GM21367 (cell line): Measurements from ENCODE around the gene ADSS1.
A peak's percentile ranks its signal among the peaks of the same experiment; 100 is the strongest.

Source experiments
- ATAC-seq: cut with Tn5 transposase; IDR thresholded peaks from one replicate; pipeline ENCODE4 v1.9.1; 2021; ENCODE audit not compliant: unreplicated experiment

ADSS1 gene

DNA sequence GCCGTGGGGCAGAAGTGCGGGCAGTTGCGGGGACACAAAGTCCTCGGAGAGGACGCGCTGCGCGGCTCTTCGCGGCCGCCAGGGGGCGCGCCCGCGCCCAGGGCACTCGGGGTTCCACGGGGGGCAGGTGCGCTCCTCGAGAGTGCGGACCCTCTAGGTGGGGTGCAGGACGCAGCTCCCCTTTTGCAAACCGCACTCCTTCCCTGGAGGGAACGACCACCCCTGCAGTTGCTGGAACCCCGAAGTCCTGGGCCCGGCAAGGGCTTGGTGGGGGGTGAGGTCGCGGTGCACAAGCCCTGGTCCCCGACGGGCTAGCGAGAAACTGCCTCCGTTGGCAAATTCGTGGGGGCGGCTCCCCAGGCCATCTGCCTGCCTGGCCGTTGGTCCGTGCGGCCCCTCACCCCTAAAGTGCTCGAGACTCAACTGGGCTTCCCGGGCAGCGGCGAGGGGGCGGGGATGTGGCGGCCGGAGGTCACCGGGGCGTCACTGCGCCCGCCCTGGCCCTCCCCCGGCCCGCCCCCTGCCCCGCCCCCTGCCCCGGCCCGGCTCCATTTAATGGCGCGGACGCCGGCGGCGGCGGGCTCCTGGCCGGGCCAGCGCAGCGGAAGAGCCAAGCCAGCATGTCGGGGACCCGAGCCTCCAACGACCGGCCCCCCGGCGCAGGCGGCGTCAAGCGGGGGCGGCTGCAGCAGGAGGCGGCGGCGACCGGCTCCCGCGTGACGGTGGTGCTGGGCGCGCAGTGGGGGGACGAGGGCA lies at the start of gene ADSS1:
Gene ADSS1, plus strand, starts transcription at position 579 of the 756 bp plus-strand sequence. Its CDS starts 42 bp downstream, at position 621.
- ATAC-seq: no peak

DNA sequence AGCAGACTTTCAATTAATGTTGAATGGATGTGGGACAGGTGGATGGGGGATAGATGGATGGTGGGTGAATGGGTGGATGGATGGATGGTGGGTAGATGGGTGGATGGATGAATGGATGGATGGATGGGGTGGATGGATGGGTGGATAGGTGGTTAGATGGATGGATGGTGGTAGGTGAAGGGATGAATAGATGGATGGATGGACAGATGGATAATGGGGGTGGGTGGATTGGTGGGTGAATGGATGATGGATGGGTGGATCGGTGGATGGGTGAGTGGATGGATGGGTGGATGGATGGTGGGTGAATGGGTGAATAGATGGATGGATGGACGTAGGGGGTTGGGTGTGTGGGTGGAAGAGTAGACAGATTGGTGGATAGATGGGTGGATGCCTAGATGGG lies 48.6 kb upstream of the ADSS1 start:
- no peak for ATAC-seq

DNA sequence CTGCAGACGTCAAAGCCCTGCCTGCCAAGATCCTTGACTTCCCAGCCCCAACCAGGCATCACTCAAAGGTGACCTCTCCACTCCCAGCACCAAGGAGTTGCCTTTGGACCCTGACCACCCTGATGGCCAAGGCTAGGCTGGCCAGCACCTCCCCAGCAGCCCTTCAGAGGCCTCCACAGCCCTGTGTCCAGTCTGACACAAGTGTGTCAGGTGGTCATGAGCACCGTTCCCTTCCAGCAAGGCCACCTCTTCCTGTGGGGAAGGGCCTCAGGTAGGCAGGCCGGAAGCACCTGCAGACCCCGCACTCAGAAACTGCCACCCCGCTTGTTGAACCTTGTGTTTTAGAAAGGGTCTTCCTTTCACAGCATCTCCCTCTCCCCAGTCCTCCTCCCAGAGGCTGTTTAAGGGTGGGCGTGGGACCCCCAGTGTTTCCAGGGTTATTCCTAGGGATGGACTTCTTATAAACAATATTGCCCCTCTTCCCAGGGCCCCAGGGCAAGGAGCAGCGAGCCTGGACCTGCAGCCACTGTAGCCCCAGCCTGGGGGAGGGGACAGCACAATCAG lies 47.8 kb upstream of the ADSS1 start:
- no peak for ATAC-seq

DNA sequence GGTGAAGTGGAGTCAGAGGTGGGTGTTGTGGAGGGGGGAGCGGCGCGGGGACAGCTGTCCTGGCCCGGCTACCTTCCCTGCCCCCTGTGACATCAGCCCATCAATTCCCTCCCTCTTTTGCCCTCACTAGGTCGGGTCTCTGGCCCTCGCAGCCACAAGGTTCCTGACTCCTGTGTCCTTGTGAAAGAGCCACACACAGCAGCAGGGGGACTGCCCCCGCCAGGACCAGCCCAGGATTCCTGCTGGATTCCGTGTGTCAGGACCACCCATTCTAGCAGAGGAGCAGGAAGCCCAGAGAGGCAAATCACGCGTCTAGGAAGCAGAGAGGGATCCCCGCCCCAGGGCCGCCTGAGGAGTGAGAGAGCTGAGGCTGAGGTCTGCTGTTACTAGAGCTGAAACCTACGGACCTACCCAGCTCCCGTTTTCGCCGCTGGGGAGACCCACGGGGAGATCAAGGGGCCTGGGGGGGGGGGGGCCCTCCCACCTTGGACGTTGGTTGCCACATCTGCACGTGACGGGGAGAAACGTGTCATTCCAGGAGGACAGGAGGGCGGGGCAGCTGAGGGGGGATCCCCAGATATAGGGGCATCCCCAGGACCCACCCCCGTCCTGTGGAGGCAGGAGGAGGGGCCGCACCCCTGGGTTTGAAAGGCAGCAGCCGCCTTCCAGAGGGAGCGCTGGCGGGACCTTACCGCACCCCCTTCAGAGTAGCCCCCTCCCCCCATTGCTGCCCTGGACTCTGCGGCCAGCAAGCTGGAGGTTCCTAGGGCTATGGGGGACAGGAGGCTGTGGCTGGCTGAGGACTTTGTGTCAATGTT lies 47.1 kb upstream of the ADSS1 start:
- no peak for ATAC-seq

DNA sequence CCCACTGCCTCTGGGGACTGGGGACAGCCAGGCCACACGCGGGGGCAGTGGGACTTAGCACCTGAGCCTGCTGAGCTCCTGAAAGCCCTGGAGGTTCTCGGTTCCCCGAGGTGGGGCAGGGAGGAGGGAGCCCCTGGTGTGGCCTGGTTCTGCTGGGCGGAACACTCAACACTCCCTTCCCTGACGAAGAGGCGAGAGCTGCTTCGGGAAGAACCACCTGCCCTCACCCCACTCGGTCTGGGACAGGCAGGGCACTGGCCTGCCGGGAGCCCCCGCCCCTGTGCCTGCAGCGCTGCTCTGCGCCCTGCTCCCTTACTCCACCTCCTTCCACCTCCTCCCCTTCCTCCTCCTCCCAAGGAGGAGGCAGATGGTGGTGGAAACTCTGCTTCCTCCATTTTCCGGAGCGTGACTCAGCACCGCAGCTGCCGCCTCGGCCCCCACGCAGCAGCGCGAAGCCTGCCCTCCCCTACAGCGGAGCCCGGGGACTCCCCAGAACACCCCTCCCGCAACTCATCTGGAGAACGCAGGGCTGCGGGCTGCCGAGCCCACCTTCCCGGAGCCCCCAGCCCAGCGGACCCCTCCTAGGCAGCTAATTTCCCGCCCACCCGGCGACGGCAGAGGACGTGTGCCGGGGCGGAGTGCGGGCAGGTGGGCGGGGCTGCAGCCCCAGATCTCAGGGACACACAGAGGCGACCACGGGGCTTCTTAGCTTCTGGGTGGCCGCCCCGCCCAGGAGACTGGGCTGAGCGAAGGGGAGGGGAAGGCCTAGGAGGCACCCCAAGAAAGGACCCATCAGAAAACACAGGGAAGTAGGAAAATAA lies 46.3 kb upstream of the ADSS1 start:
- peak; percentile 49 for ATAC-seq

DNA sequence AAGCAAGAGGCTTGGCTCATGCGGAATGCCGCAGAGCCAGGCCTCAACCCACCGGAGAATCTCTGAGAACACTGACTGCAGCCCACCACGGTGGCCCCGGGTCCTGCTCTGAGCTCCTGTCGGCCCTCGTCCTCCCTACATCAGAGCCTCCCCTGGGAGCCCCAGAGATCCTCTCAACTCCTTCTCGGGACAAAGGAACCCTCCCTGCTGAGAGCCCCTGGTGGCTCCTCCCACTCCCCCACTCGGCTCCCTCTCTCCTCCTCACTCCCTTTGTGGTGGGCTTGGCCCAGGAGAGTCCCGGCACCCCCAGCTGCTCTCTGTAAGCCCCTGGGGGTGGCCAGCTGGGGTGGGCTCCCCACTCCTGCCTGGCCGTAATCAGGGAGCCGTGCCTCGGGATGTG lies 45.7 kb upstream of the ADSS1 start:
- peak; percentile 2 for ATAC-seq

DNA sequence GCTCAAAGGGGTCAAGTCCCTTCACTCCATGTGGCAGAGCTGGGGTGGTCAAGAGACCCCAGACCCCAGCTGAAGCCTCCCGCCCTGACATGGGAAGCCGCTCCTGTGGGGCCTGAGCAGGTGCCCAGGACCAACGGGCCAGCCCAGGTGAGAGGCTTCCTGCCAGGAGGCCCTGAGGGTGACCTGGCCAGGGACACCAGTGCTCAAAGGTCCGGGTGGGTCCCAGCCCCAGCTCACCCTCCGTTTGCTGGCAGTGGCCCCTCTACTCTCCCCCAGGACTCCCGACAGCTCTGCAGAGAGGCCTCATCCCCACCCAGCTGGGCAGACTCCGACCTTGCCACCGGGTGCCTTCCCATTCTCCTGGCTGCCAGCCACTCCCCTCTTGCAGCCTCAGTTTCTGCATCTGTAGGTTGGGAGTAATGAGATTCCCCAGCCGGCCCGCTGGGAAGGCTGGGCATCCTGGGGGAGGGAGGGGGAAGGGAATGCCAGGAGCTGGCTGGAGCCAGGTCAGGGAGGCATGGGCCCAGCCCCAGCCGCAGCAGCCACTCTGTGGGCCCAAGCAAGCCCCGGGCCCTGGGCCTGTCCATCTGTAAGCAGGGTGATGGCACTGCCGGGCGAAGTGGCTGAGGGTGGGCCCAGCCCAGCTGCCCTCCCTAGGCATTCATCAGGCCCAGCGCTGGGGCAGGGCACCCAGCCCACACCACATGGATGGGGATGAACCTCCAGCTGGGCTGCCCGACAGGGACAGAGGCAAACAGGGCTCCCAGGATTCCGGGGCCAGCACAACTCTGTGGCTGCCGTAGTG lies 44.9 kb upstream of the ADSS1 start:
- ATAC-seq: no peak

DNA sequence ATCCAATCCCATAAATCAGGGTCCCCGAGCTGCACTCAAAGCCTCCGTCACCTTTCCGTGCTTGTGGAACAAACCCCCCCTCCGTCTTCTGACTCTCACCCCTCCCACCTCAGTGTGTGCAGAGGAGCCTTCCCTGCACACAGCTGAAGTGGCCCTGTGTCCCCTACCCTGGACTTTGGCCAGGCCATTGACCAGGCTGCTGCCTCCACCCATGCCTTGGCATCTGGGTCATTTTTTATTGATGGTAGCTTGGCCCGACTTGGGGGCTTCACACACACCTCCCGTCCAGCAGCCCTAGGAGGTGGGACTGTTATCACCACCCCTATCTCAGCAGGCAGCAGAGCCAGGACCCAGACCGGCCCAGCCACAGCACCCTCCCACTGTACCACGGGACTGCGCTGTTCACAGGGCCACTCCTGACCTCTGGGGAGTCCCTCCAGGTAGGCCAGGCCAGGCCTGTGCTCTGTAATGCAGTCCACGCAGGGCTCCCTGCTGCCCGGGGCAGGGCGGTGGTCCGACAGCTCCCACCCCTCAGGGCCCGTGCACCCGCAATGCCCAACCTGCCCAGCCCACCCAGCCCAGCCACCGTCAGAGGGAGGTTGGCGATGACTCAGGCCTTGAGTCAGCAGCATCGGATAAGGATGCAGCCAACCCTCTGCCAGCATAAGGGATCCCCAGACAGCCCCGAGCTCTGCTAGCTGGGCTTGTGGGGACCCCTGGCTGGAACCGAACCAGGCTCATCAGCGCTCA lies 43.8 kb upstream of the ADSS1 start:
- no peak for ATAC-seq

DNA sequence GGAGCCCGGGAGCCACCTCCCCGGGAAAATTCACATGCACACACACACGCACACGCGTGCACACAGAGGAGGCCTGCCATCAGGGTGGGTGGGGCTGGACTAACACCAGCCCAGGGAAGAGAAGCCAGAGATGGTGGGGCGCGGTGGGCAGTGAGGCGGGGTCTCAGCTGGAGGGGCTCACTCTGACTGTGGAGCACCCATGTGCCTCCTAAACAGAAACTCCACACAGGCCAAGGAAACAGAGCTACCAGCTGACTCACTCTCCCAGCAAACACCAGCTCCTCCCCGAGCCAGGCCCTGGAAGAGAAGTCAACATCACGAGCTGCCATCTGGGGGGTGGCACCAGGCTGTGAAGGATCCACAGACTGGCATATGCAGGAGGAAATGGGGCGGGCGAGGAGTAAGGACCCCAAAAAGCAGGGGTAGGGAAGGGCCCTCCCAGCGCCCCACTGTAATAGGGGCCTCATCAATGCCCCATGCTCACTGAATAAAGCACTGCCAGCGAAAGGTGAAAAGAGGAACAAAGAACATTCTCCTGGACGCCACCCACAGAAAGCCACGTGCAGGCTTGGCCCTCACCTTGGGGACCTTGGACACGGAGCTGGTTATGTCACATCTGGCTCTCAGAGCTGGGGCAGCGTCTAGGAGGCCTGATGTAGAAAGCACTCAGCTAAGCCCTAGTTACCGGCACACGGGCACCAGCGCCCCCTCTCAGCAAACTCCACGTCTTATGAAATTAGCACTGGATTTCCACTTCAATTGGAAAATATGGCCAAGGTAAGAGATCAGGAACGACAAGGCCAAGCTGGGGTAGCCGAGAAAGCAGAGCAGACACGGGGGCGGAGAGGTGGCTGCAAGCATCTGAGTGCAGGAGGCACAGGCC lies 43.0 kb upstream of the ADSS1 start:
- ATAC-seq: peak; percentile 32

DNA sequence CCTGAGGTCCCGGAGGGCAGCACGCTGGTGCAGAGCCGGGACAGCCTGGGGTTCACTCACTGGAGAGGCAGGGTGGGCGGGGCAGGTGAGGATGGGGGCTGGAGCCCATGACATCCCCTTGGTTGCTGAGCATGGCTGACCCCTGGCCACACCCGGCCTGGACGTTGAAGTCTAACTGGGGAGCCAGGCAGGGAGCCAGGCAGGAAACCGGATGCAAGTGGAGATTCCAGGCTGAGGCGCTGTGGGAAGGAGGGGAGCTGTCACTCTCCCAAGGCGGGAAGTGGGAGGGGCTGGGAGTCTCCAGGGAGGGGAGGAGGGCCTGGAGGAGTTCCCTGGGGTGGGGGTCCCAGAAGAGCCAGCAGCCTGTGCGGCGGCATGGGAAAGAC lies 42.3 kb upstream of the ADSS1 start:
- ATAC-seq: no peak

DNA sequence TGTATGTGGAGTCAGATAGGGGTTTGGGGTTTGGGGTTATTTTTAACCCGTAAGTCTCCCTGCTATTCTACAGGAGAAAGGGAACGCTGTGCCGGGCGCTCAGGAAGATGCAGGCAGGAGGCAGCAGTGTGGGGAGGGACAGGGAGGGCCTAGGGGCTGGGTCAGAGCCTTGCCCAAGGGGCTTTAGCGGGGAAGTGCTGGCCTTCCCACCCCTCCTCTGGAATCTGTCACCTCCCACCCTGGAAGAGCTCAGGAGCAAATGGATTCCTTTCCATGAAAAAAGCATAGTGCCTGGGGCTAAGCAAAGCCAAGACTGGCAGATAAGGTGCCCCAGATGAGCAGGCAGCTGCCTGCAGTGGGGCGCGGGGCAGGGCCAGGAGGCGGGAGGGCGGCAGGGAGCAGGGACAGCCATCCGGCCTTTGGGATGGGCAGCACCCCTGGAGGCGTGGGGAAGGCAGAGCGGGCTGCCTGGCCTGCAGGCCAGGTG lies 41.9 kb upstream of the ADSS1 start:
- no peak for ATAC-seq

DNA sequence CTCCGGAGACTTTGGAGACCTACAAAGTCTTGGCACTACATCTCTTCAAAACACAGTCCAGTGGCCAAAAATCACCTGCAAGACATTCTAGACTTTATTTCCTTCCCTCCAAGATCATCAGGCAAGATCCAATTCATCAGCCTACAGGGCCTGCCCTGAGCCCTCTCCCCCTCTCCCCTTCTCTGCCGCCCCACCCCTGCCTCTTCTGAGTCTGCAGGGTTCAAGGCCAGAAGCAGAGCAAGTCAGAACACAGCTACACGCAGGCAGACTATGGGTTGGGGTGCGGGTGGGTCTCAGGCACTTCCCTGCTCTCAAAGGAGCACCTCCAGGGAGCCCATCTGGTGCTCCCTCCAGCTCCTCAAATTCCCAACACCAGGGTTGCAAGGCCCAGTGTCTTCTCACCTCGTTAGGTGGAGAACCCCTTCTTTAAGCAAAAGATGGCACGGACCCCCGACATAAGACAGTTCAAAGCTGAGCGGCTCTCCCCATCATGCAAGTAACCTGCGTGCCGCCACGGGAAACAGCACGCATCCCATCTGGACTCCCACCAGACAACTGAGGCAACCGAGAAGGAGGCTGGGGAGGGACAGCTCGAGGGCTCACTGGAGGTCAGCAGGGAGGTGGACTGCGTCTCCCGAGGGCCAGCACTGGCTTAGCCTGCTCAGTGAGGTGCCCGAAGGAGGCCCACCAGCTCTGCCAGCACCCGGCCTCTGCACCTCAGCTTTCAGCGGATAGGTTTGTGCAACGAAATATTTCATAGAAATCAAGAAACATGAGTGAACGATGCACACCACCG lies 40.2 kb upstream of the ADSS1 start:
- ATAC-seq: no peak

DNA sequence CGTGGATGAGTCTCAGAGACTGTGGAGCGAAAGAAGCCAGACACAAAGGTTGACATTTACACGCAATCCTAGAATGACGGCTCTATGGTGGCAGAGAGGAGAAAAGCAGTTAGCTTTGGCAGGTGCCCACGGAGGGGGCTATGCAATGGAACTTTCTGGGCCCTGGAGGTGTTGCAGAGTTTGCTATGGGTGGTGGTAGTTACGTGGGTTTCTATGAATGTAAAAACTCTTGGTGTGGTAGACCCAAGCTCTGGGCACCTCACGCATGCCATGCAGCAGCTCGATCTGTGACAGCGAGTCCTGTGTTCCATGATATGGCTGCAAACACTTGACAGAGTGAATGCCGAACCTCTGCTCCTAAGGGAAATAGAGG lies 39.6 kb upstream of the ADSS1 start:
- no peak for ATAC-seq

DNA sequence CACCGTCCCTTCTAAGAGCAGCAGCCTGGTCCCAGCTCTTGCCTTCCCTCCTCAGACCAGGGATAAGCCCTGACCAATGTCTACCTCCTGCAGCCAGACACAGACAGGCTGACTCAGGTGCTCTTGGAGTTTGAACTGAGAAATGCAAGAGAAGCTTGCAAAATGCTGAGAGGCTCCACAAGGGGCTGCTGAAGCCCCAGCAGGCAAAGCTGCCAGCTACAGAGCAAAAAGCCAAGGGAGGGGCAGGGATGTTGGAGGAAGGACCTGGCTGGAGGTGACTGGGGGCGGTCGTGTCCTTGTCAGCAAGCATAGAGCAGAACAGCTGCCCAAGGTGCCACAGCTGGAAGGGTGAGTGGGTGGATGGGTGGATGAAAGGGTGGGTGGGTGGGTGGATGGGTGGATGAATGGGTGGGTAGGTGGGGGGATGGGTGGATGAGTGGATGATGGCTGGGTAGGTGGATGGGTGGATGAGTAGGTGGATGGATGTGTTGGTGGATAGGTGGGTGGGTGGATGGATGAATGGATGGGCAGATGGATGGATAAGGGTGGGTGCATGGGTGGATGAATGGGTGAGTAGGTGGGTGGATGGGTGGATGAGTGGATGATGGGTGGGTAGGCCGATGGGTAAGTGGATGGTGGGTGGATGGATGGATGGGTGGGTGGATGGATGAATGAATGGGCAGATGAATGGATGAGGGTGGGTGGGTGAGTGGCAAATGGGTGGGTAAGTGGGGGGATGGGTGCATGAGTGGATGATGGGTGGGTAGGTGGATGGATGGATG lies 38.6 kb upstream of the ADSS1 start:
- ATAC-seq: no peak

DNA sequence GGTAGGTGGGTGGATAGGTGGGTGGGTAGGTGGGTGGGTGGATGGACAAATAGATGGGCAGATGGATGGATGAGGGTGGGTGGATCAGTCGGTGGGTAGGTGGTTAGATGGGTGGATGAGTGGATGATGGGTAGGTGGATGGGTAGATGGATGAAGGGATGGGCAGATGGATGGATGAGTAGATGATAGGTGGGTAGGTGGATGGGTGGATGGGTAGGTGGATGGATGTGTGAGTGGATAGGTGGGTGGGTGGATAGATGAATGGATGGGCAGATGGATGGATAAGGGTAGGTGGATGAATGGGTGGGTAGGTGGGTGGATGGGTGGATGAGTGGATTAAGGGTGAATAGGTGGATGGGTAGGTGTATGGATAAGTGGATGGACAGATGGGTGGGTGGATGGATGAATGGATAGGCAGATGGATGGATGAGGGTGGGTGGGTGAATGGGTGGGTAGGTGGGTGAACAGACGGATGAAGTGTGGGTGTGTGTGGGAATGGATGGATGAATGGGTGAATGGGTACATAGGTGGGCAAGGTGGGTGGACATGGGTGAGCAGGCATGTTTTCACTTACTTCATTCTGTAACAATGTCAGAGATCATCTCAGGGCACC lies 37.9 kb upstream of the ADSS1 start:
- no peak for ATAC-seq

DNA sequence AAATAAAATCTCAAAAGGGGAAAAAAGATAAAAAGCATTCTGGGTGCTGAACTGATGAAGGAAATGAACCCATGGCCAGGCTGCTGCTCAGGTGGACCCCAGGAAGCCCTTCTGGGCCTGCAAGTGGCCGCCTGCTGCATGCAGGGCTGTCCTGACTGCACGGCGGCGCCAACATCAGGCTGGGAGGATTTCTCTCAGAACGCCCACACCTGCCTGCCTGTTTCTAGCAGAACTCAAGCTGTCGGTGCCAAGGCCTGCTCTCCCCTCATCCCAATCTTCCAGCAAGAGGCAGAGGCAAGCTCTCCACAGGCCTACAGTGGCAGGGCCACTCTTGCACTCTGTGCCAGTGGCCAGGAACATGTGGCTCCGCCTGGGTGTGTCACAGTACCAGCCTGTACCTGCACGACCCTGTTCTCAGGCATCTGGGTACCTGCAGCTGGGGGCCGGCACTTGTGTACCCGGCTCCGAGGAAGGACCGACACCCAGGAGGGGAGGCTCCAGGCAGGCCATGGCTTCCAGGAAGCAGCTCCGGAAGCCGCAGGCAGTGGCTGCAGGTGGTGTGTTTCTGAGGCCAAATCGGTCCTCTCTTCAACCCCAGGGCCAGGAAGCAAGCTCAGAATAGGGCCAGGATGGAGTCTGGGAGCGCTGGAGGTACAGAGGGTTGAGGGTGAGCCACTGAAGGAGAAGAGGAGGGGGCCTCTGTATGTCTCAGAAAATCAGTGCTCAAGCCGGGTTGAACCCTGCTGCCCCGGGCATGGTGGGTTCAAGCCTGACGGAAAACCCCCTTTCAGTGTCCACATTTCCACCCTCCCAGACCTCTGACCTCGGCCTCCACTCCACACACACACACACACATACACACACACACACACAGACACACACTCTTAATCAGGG lies 37.2 kb upstream of the ADSS1 start:
- ATAC-seq: no peak
